GM19043 (cell line): Measurements from ENCODE around the gene ANKRD33.

Source experiments
- ATAC-seq: cut with Tn5 transposase; IDR thresholded peaks from one replicate; pipeline ENCODE4 v1.9.1; 2021; ENCODE audit warnings: low read depth; ENCODE audit not compliant: unreplicated experiment

Gene ANKRD33

GRCh38 chr12:51937926-51938325 is 50.0 kb downstream of the ANKRD33 start:
- ATAC-seq: no peak

DNA sequence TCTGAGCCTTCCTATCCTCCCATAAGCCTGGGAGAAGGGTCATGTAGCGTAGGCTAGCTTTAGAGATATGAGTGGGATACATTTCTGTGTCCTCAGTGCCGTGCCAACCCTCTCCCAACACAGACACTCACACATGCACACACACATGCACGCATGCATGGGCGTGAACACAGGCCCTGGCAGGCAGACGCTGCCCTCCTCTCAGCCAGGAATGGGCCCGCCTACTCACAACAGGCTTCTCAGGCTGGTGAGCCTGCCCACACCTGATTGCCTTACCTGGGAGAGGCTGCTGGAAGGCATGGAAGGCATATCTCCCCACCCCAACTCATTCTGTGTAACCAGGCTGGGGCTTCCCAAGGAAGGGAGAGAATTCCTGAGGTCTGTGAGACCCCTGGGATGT is 50.8 kb downstream of the ANKRD33 start:
- no peak for ATAC-seq

DNA sequence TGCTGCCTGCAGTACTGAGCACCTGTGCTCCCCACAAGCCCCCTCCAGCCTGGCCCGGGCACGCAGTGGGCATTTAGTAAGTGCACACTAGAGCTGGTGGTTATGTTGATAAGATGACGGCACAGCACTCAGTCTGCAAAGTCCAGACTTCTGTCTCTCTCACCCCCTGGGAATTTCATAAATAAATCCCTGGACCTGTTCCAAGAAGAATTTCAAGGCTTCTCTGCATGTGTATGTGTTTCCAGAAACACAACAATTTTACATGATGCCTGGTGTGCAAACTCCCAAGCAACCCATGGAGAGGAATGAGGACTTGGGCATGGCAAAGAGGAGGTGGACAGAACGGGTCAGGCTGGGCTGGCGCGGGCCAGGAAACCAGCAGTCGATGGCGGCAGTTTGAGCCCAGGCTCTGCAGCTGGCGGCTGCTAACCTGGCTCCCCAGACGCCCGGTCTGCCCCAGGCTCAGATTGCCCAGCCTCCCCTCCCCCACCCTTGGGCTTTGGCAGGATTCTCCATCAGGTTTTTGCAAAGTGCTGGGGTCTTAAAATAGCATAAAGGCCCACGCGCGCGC is 53.2 kb downstream of the ANKRD33 start:
- ATAC-seq: no peak
